Activated T-helper 1 cell treated with anti-CD3 and anti-CD28 coated beads, Interleukin-12 subunit alpha, Interleukin-12 subunit beta, Interleukin-2, Interleukin-4 antibody, amounts not matched to agents 30 ng/mL and 10 ng/mL and 1 ng/mL, durations not matched to agents 14 hours and 24 hours and 36 hours (primary cell): Measurements from ENCODE around the gene LINC00632. TPM values are rescaled to one million over a fixed set of nuclear protein-coding genes. Genes with fewer than 3 reads are reported as not detected.

Experiments used
- DNase-seq: peaks from one replicate; pipeline ENCODE4 v3.0.0; 2021; ENCODE audit warnings: low spot score
- H3K27ac Mint-ChIP-seq: one replicate; pipeline ENCODE4 v1.8.0; 2021; ENCODE audit warnings: mild to moderate bottlenecking, mixed read lengths
- H3K27me3 Mint-ChIP-seq: one replicate; pipeline ENCODE4 v1.8.0; 2022; ENCODE audit warnings: mild to moderate bottlenecking, moderate library complexity, mixed read lengths; ENCODE audit not compliant: insufficient read depth
- H3K36me3 Mint-ChIP-seq: one replicate; pipeline ENCODE4 v1.8.0; 2021; ENCODE audit warnings: low read depth, mixed read lengths
- H3K4me1 Mint-ChIP-seq: one replicate; pipeline ENCODE4 v1.8.0; 2021; ENCODE audit warnings: low read depth, mixed read lengths
- H3K4me3 Mint-ChIP-seq: one replicate; pipeline ENCODE4 v1.8.0; 2021; ENCODE audit warnings: mild to moderate bottlenecking, moderate library complexity, mixed read lengths
- H3K9me3 Mint-ChIP-seq: one replicate; pipeline ENCODE4 v1.8.0; 2021; ENCODE audit warnings: mixed read lengths
- intact Hi-C: fragments of 100-400 bp; cut with micrococcal nuclease; formaldehyde crosslinking; loops from one replicate; pipeline ENCODE4 v1.15.1; 2024
- total RNA-seq: library from RNA; stranded (reverse); gene quantifications from 2 replicates; pipeline ENCODE4 v1.2.3, GENCODE V29; 2022

The LINC00632 gene
- total RNA-seq, 1 donor from 2014 or later: 4.1 TPM

DNA sequence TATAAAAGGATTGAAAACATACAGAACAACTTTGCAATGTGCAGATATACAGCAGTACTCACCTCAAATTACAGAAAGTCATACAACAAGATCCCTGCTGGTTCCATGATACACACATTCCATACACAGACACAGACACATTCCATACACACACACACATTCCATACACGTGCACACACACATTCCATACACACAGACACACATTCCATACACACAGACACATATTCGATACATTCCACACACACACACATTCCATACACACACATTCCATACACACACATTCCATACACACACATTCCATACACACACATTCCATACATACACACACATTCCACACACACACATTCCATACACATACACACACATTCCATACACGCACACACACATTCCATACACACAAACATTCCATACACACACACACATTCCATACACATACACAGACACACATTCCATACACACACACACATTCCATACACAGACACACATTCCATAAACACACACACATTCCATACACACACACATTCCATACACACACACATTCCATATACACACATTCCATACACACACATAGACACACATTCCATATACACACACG is 13.7 kb downstream of the LINC00632 start:
- Mint-ChIP-seq H3K4me3 (no peak overlapping the region), H3K9me3 (no peaks in the 10 kb centered on the region), H3K27me3 (no peaks in the 10 kb centered on the region), H3K36me3 (no peaks in the 10 kb centered on the region), H3K4me1 (no peaks in the 10 kb centered on the region), H3K27ac (no peak overlapping the region)
- intact Hi-C loops: no loop called here
- no peak for DNase-seq

DNA sequence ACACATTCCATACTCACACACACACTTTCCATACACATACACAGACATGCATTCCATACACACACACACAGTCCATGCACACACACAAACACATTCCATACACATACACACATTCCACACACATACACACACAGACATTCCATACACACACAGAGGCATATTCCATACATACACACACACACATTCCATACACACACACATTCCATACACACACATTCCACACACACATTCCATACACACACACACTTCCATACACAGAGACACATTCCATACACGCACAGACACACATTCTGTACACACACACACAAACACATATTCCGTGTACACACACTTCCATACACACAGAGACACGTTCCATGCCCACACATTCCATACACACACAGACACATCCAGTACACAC is 14.8 kb downstream of the LINC00632 start:
- Mint-ChIP-seq H3K4me1 (no peaks in the 10 kb centered on the region), H3K9me3 (no peaks in the 10 kb centered on the region), H3K4me3 (no peak overlapping the region), H3K27me3 (no peaks in the 10 kb centered on the region), H3K36me3 (no peaks in the 10 kb centered on the region), H3K27ac (no peak overlapping the region)
- no peak for DNase-seq
- intact Hi-C loops: no loop called here

DNA sequence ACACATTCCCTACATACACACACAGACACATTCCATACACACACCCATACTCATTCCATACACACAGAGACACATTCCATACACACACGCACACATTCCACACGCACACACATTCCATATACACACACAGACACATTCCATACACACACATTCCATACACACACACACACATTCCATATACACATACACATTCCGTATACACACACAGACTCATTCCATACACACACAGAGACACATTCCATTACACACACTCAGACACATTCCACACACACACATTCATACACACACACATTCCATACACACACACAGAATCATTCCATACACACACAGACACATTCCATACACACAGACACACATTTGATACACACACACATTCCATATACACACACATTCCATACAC is 15.2 kb downstream of the LINC00632 start:
- Mint-ChIP-seq H3K36me3 (no peaks in the 10 kb centered on the region), H3K27ac (no peak overlapping the region), H3K4me1 (no peaks in the 10 kb centered on the region), H3K9me3 (no peaks in the 10 kb centered on the region), H3K4me3 (no peak overlapping the region), H3K27me3 (no peaks in the 10 kb centered on the region)
- DNase-seq: no peak
- intact Hi-C loops: no loop called here

GRCh38 chrX:140725500-140725899 is 15.9 kb downstream of the LINC00632 start:
- H3K36me3 Mint-ChIP-seq: no peaks in the 10 kb centered on the region
- intact Hi-C loops: no loop called here
- H3K4me1 Mint-ChIP-seq: no peaks in the 10 kb centered on the region
- no peaks in the 10 kb centered on the region for H3K27me3 Mint-ChIP-seq
- no peaks in the 10 kb centered on the region for H3K9me3 Mint-ChIP-seq
- no peak overlapping the region for H3K4me3 Mint-ChIP-seq
- no peak for DNase-seq
- H3K27ac Mint-ChIP-seq: no peak overlapping the region

- intact Hi-C loops: loop anchor here (1.0 to 2.0 kb wide), 3 partner anchors 33 to 677 kb away; no protein-coding TSS in a partner anchor
- H3K9me3 Mint-ChIP-seq: no peaks in the 10 kb centered on the region
- no peak for DNase-seq
- H3K27me3 Mint-ChIP-seq: no peaks in the 10 kb centered on the region
- H3K4me3 Mint-ChIP-seq: no peak overlapping the region
- no peaks in the 10 kb centered on the region for H3K4me1 Mint-ChIP-seq
- no peak overlapping the region for H3K27ac Mint-ChIP-seq
- H3K36me3 Mint-ChIP-seq: no peaks in the 10 kb centered on the region
These were observed 24.3 kb downstream of the LINC00632 start for GRCh38 chrX:140733766-140734342.

DNA sequence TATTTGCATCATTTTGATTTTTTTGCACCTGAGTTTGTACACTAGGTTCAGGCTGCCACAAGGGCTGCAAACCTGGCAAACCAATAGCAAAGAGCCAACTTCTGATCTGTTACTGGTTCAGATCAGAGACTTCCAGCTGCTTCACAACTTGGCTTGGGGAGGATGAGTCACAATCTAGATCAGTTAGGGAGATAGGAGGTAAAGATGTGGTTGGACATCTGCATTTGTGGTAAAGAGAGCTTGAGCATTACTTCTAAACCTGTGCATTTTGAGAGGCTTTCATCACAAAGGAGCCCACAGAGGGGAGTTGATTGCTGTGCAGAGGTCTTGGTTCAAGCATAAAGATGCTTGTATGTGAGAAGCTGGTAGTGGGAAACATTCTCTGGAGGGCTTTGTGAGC is 34.5 kb downstream of the LINC00632 start:
- intact Hi-C loops: no loop called here
- Mint-ChIP-seq H3K4me3 (no peak overlapping the region), H3K36me3 (no peaks in the 10 kb centered on the region), H3K9me3 (no peaks in the 10 kb centered on the region), H3K27me3 (no peaks in the 10 kb centered on the region), H3K4me1 (peaks cover 7% of the 10 kb centered on the region), H3K27ac (no peak overlapping the region)
- no peak for DNase-seq

- H3K27ac Mint-ChIP-seq: no peak overlapping the region
- intact Hi-C loops: no loop called here
These were observed 47.4 kb downstream of the LINC00632 start for GRCh38 chrX:140756941-140757340.

GRCh38 chrX:140762061-140762460 is 52.5 kb downstream of the LINC00632 start:
- H3K4me1 Mint-ChIP-seq: no peaks in the 10 kb centered on the region
- H3K9me3 Mint-ChIP-seq: no peaks in the 10 kb centered on the region
- H3K27me3 Mint-ChIP-seq: peaks cover 4% of the 10 kb centered on the region
- no peaks in the 10 kb centered on the region for H3K36me3 Mint-ChIP-seq
- intact Hi-C loops: loop anchor here (10.0 kb wide), 1 partner anchor 413 kb away; the partner anchor contains the start of gene LDOC1
- no peak for DNase-seq
- no peak overlapping the region for H3K4me3 Mint-ChIP-seq
- H3K27ac Mint-ChIP-seq: no peak overlapping the region

More at GRCh38 chrX:140756941-140757340, 47.4 kb downstream of the LINC00632 start:
- no peak for DNase-seq
- Mint-ChIP-seq H3K36me3 (no peaks in the 10 kb centered on the region), H3K4me3 (no peak overlapping the region), H3K4me1 (no peaks in the 10 kb centered on the region), H3K9me3 (no peaks in the 10 kb centered on the region), H3K27me3 (no peaks in the 10 kb centered on the region)

- no peak for DNase-seq
- no peaks in the 10 kb centered on the region for H3K4me1 Mint-ChIP-seq
- H3K36me3 Mint-ChIP-seq: no peaks in the 10 kb centered on the region
- no peaks in the 10 kb centered on the region for H3K9me3 Mint-ChIP-seq
- no peak overlapping the region for H3K27ac Mint-ChIP-seq
- intact Hi-C loops: loop anchor here (10.0 kb wide), 1 partner anchor 410 kb away; the partner anchor contains the start of gene LDOC1
- peak overlapping the region; percentile 37 for H3K4me3 Mint-ChIP-seq
- H3K27me3 Mint-ChIP-seq: peaks cover 4% of the 10 kb centered on the region
These were observed 54.9 kb downstream of the LINC00632 start for GRCh38 chrX:140764401-140764919.

GRCh38 chrX:140765043-140765784 is 55.7 kb downstream of the LINC00632 start:
- H3K36me3 Mint-ChIP-seq: no peaks in the 10 kb centered on the region
- no peaks in the 10 kb centered on the region for H3K9me3 Mint-ChIP-seq
- peak overlapping the region; percentile 37 for H3K4me3 Mint-ChIP-seq
- intact Hi-C loops: loop anchor here (5.0 to 10.0 kb wide), 2 partner anchors 152 to 410 kb away; partner anchors contain the start of gene LDOC1
- no peaks in the 10 kb centered on the region for H3K4me1 Mint-ChIP-seq
- no peak for DNase-seq
- no peak overlapping the region for H3K27ac Mint-ChIP-seq
- peaks cover 4% of the 10 kb centered on the region for H3K27me3 Mint-ChIP-seq

GRCh38 chrX:140766024-140766611 is 56.6 kb downstream of the LINC00632 start:
- Mint-ChIP-seq H3K27ac (no peak overlapping the region), H3K4me1 (no peaks in the 10 kb centered on the region), H3K4me3 (peak overlapping the region; percentile 28), H3K27me3 (peaks cover 4% of the 10 kb centered on the region), H3K9me3 (no peaks in the 10 kb centered on the region), H3K36me3 (no peaks in the 10 kb centered on the region)
- intact Hi-C loops: loop anchor here (5.0 to 10.0 kb wide), 2 partner anchors 151 to 409 kb away; partner anchors contain the start of gene LDOC1
- DNase-seq: peak; percentile 5

DNA sequence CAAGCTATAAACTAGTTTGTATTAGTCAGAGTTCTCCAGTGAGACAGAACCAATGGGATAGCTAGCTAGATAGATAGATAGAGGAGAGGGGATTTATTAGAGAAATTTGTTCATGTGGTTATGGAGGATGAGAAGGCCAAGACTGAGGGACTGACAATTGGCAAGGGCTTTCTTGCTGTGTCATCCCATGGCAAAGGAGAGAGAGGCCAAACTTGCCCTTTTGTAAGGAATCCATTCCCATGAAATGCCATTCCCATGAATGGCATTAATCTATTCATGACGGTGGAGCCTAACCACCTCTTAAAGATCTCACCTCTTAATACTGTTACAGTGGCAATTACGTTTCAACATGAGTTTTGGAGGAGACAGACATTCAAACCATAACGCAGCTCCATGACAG is 58.1 kb downstream of the LINC00632 start:
- no peaks in the 10 kb centered on the region for H3K4me1 Mint-ChIP-seq
- intact Hi-C loops: loop anchor here (5.0 to 10.0 kb wide), 2 partner anchors 150 to 407 kb away; partner anchors contain the start of gene LDOC1
- no peaks in the 10 kb centered on the region for H3K9me3 Mint-ChIP-seq
- H3K36me3 Mint-ChIP-seq: no peaks in the 10 kb centered on the region
- peaks cover 4% of the 10 kb centered on the region for H3K27me3 Mint-ChIP-seq
- DNase-seq: no peak
- H3K27ac Mint-ChIP-seq: no peak overlapping the region
- H3K4me3 Mint-ChIP-seq: no peak overlapping the region
